ENCODE results near the gene TRAF4. TPM values are rescaled to one million over a fixed set of nuclear protein-coding genes. Genes with fewer than 3 reads are reported as not detected.

Gene TRAF4
- total and polyA plus RNA-seq, 5 donors: 2.9 to 8.9 (median 4.6) TPM

- Histone ChIP-seq H3K9me3 (ENCODE audit: control insufficient read depth, low read length) (no peaks in the 10 kb centered on the region), H3K4me1 (ENCODE audit: control insufficient read depth, insufficient read depth, low read length) (peaks cover 6% of the 10 kb centered on the region), H3K27ac (ENCODE audit: low read length) (peak overlapping the region; percentile 24), H3K27me3 (ENCODE audit: control insufficient read depth, insufficient read depth) (no peaks in the 10 kb centered on the region), H3K4me3 (ENCODE audit: low read length) (no peak overlapping the region)
- DNase-seq: peak in 2 of 3 donors; percentile 20 to 45
- intact Hi-C loops (cut with DNase I): loop anchor here in 2 of 4 donors (5.0 to 10.0 kb wide), 3 partner anchors 190 to 390 kb away; partner anchors contain the start of gene PHF12 (in 1 of the 2)
- 80% methylated on average over 10 of the region's 10 CpGs for WGBS
- no peak for ATAC-seq
These were observed 19.2 kb upstream of the TRAF4 start for GRCh38 chr17:28724500-28725165.

GRCh38 chr17:28725166-28725659, 18.6 kb upstream of the TRAF4 start:
- Histone ChIP-seq H3K27me3 (ENCODE audit: control insufficient read depth, insufficient read depth) (no peaks in the 10 kb centered on the region), H3K4me1 (ENCODE audit: control insufficient read depth, insufficient read depth, low read length) (peaks cover 6% of the 10 kb centered on the region), H3K4me3 (ENCODE audit: low read length) (no peak overlapping the region), H3K9me3 (ENCODE audit: control insufficient read depth, low read length) (no peaks in the 10 kb centered on the region), H3K27ac (ENCODE audit: low read length) (peak overlapping the region; percentile 24)
- ATAC-seq (no peak), DNase-seq (peak in 1 of 3 donors; percentile 33)
- 20% methylated on average over 20 of the region's 20 CpGs for WGBS
- intact Hi-C loops (cut with DNase I): loop anchor here in 2 of 4 donors (5.0 to 10.0 kb wide), 3 partner anchors 190 to 390 kb away; partner anchors contain the start of gene PHF12 (in 1 of the 2)

DNA sequence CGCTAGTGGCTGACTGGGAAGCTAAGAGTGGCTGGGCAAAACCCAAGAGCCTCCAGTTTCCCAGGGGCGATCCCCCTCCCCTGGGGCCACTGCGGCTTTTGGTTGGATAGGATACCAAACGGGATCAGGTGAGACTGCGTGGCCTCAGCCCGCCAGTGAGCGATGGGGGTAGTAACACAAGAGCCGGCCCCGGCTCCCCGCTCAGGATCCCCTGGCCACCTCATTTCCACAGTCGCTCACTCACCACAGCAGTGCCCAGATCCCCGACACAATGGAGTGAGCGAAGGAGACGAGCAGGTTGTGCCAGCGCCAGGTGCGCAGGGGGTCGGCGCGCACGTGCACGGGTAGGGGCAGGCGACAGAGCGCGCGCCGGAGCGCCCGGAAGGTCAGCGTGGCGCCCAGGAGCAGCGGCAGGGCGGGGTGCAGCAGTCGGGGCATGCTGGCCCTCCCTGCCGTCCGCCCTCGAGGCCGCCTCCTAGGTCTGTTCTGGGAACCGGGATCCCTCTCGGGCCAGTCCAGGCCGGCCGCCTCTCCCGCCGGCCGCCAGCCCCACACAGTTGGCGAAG, 18.1 kb upstream of the TRAF4 start:
- ATAC-seq: peak in 1 of 2 donors; percentile 46
- Histone ChIP-seq H3K4me3 (ENCODE audit: low read length) (peak overlapping the region; percentile 52), H3K27me3 (ENCODE audit: control insufficient read depth, insufficient read depth) (no peaks in the 10 kb centered on the region), H3K27ac (ENCODE audit: low read length) (no peak overlapping the region), H3K4me1 (ENCODE audit: control insufficient read depth, insufficient read depth, low read length) (peaks cover 6% of the 10 kb centered on the region), H3K9me3 (ENCODE audit: control insufficient read depth, low read length) (no peaks in the 10 kb centered on the region)
- WGBS: 1% methylated on average over 45 of the region's 45 CpGs
- peak in 1 of 3 donors; percentile 90 for DNase-seq
- intact Hi-C loops (cut with DNase I): loop anchor here in 2 of 4 donors (2.0 to 10.0 kb wide), 4 partner anchors 25 to 389 kb away; partner anchors contain the start of gene PHF12 (in 1 of the 2)

DNA sequence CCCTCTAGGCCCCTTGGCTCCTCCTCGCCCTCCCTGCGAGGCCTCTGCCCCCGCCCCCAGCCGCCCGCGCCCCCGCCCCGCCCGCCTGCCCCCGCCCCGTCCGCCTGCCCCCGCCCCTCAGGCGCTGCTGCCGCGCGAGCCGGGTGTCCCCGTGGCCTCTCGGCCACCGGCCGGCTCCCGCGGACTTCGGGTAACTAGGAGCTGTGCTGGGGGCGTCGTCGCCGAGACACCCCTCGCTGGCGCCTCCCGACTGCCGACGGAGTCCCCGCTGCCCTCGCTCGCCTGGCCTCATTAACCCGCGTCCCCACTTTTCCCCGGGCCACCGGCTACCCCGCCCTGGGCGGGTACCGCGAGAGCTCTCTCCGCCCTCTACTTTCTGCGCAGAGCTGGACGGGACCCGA, 17.6 kb upstream of the TRAF4 start, which contains the start of gene TLCD1:
TSS of gene TLCD1 (minus strand) at position 8 of the 401 bp plus-strand sequence. CDS start 136 bp downstream, outside the sequence.
- intact Hi-C loops (cut with DNase I): loop anchor here in 2 of 4 donors (2.0 to 10.0 kb wide), 4 partner anchors 25 to 389 kb away; partner anchors contain the start of gene PHF12 (in 1 of the 2)

DNA sequence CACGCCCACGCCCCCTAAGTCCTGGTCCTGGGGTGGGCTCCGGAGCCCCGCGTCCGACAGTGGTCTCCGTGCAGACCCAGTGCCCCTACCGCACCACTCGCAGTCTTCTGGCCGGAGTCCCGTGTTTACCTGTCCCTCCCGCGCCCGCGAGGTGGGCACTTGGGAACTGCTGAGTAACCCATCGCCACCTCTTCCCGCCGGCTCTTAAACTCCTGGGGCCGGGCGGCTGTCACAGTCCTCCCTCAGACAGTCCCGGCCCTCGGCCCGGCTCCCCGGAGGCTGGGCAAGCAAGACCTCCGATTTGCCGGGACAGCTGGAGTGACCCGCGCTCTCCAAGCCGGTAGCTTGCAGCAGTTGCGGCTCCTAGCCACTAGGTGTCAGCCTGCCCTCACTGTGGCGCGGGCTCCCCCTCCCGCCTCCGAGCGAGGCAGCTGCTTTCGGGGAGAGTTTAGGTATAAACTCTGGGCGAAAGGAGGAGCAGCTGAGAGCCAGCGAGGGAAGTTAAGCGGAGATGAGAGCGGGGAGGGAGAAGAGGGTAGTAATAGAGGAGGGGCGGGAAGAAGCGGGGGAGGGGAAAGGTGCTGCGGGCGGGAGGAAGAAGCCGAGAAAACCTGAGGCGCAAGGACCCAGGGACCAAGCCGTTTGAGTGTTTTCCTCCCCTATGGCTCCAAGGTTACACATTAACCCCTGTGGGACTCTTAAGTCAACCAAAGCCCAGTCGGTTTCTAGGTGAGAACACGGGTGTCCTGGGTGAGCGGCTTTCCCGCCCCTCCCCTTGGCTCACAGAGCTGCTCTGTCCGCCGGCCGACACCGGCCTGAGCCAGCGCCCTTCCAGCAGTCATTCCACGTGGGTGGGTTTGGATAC, 17.0 kb upstream of the TRAF4 start:
- peak; percentile 91 to 97 (median 96) for DNase-seq
- Histone ChIP-seq H3K4me1 (ENCODE audit: control insufficient read depth, insufficient read depth, low read length) (peaks cover 3% of the 10 kb centered on the region), H3K9me3 (ENCODE audit: control insufficient read depth, low read length) (no peaks in the 10 kb centered on the region), H3K27me3 (ENCODE audit: control insufficient read depth, insufficient read depth) (no peaks in the 10 kb centered on the region), H3K4me3 (ENCODE audit: low read length) (peak overlapping the region; percentile 52), H3K27ac (ENCODE audit: low read length) (peak overlapping the region; percentile 0)
- WGBS: under 1% methylated on average over 57 of the region's 57 CpGs
- peak; percentile 75 to 79 for ATAC-seq
- intact Hi-C loops (cut with DNase I): loop anchor here in 2 of 4 donors (2.0 to 10.0 kb wide), 4 partner anchors 24 to 388 kb away; partner anchors contain the start of gene PHF12 (in 1 of the 2)

More for the DNA sequence above, 17.6 kb upstream of the TRAF4 start, which contains the start of gene TLCD1:
- Histone ChIP-seq H3K27ac (ENCODE audit: low read length) (peak within 1 kb of the TSS; percentile 24), H3K4me3 (ENCODE audit: low read length) (peak within 1 kb of the TSS; percentile 52), H3K27me3 (ENCODE audit: control insufficient read depth, insufficient read depth) (no peaks in the 10 kb centered on the region), H3K9me3 (ENCODE audit: control insufficient read depth, low read length) (no peaks in the 10 kb centered on the region), H3K4me1 (ENCODE audit: control insufficient read depth, insufficient read depth, low read length) (peaks cover 6% of the 10 kb centered on the region)
- DNase-seq (peak; percentile 79 to 90 (median 90)), ATAC-seq (peak; percentile 59 to 64)
- under 1% methylated on average over 47 of the region's 49 CpGs for WGBS

- H3K9me3 ChIP-seq (ENCODE audit: control insufficient read depth, low read length): no peaks in the 10 kb centered on the region
- under 1% methylated on average over 64 of the region's 64 CpGs for WGBS
- DNase-seq (peak; percentile 95 to 98 (median 98)), ATAC-seq (peak; percentile 84 to 85)
- no peaks in the 10 kb centered on the region for H3K27me3 ChIP-seq (ENCODE audit: control insufficient read depth, insufficient read depth)
- H3K4me1 ChIP-seq (ENCODE audit: control insufficient read depth, insufficient read depth, low read length): peaks cover 3% of the 10 kb centered on the region
- intact Hi-C loops (cut with DNase I): loop anchor here in 2 of 4 donors (5.0 to 10.0 kb wide), 3 partner anchors 186 to 386 kb away; partner anchors contain the start of gene PHF12 (in 1 of the 2)
- peak within 1 kb of the TSS; percentile 55 for H3K4me3 ChIP-seq (ENCODE audit: low read length)
- H3K27ac ChIP-seq (ENCODE audit: low read length): peak within 1 kb of the TSS; percentile 75
These were observed 15.2 kb upstream of the TRAF4 start, which contains the start of gene NEK8 for GRCh38 chr17:28728364-28729200. Gene NEK8, plus strand, starts transcription at chr17:28728788. Its CDS starts 26 bp downstream, at chr17:28728814.

DNA sequence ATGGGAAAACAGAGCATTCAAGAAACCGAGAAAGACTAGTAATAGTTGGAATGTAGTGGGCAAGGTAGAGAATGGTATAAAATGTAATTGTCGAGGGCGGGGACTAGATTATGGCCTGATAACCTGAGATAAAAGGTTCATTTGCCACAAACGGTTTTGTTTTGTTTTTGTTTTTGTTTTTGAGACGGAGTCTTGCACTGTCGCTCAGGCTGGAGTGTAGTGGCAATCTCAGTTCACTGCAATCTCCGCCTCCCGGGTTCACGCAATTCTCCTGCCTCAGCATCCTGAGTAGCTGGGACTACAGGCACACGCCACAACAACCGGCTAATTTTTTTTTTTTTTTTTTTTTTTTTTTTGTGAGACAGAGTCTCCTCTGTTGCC, 13.9 kb upstream of the TRAF4 start:
- Histone ChIP-seq H3K27me3 (ENCODE audit: control insufficient read depth, insufficient read depth) (no peaks in the 10 kb centered on the region), H3K9me3 (ENCODE audit: control insufficient read depth, low read length) (no peaks in the 10 kb centered on the region), H3K27ac (ENCODE audit: low read length) (no peak overlapping the region), H3K4me3 (ENCODE audit: low read length) (no peak overlapping the region), H3K4me1 (ENCODE audit: control insufficient read depth, insufficient read depth, low read length) (peaks cover 3% of the 10 kb centered on the region)
- no peak for ATAC-seq
- intact Hi-C loops (cut with DNase I): loop anchor here in 2 of 4 donors (5.0 to 10.0 kb wide), 3 partner anchors 185 to 385 kb away; partner anchors contain the start of gene PHF12 (in 1 of the 2)
- DNase-seq: no peak
- 84% methylated on average over 11 of the region's 11 CpGs for WGBS

- no peaks in the 10 kb centered on the region for H3K27me3 ChIP-seq (ENCODE audit: control insufficient read depth, insufficient read depth)
- ATAC-seq (no peak), DNase-seq (no peak)
- no peaks in the 10 kb centered on the region for H3K4me1 ChIP-seq (ENCODE audit: control insufficient read depth, insufficient read depth, low read length)
- intact Hi-C loops (cut with DNase I): no loop called here
- 90% methylated on average over 1 of the region's 1 CpG for WGBS
- no peak overlapping the region for H3K4me3 ChIP-seq (ENCODE audit: low read length)
- H3K9me3 ChIP-seq (ENCODE audit: control insufficient read depth, low read length): no peaks in the 10 kb centered on the region
- no peak overlapping the region for H3K27ac ChIP-seq (ENCODE audit: low read length)
These were observed 10.5 kb upstream of the TRAF4 start for GRCh38 chr17:28733346-28733745.

- no peak overlapping the region for H3K27ac ChIP-seq (ENCODE audit: low read length)
- no peaks in the 10 kb centered on the region for H3K27me3 ChIP-seq (ENCODE audit: control insufficient read depth, insufficient read depth)
- no peaks in the 10 kb centered on the region for H3K4me1 ChIP-seq (ENCODE audit: control insufficient read depth, insufficient read depth, low read length)
- H3K4me3 ChIP-seq (ENCODE audit: low read length): no peak overlapping the region
- 81% methylated on average over 10 of the region's 10 CpGs for WGBS
- DNase-seq: no peak
- ATAC-seq: no peak
- intact Hi-C loops (cut with DNase I): no loop called here
- no peaks in the 10 kb centered on the region for H3K9me3 ChIP-seq (ENCODE audit: control insufficient read depth, low read length)
These were observed 9.0 kb upstream of the TRAF4 start for GRCh38 chr17:28734712-28735241.

Data from right cardiac atrium (tissue), 5 donors.